Measurements from ENCODE around the gene LINGO3.

DNA sequence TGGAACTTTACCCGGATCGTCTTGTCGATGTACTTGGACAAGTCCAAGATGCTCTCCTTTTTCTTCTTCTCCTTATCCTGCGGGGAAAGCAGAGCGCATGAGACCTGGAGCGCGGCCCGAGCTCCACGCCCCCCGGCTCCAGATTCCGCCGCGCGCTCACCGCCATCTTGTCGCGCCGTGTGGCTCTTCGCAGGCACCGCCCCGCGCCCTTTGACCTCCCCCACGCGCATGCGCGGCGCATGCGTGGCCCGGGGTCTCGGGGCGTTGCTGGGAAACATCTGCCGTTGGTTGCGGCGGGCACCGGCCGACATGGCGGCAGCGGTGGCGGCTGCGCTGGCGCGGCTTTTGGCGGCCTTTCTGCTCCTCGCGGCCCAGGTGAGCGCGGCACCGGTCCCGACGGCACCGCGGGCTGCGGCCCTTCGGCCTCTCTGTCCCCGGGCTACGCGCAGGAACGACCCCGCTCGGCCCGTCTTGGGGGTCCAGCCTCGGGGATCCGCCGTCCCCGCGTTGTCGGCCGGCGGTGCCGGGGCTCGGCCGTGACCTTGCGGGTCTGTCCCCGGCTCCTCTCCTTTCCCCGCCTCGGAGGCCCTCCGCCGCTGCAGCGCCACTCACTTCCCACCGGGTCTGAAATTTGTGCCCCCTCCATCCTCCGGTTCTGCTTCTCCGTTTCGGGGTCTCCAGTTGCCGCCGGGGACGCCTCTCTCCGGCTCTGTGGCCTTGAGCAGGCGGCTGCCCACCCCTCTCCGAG, 20.6 kb upstream of the LINGO3 start, which contains the start of the genes LSM7 and SPPL2B:
- TF ChIP-seq CTCF (IDR thresholded peaks at IDR 0.05), result no peak
- peak; percentile 14 to 30 for TF ChIP-seq POLR2A (IDR thresholded peaks at IDR 0.05)
